HCT116 (cell line): ENCODE measurements around the gene MAP3K10. TPM values are rescaled to one million over a fixed set of nuclear protein-coding genes. Genes with fewer than 3 reads are reported as not detected.

Experiments
- ATAC-seq: fragments of 200-7000 bp; cut with Tn5 transposase; 2 replicates; pipeline ENCODE4 v1.9.1; 2020; ENCODE audit warnings: mild to moderate bottlenecking, moderate library complexity
- BruUV-seq: library from RNA; stranded (reverse); fragments of 400-500 nt; replicated peaks from 2 replicates; lab custom pipeline; 2021; lab: Mats Ljungman, UMichigan
- CTCF ChIA-PET: fragments of 300-600 bp; sonication (Branson Sonifier 250); formaldehyde crosslinking; loops from one replicate; lab custom pipeline; 2021; ENCODE audit warnings: antibody characterized with exemption; lab: Charles Lee
- POLR2A ChIA-PET: fragments of 300-600, 350-600 bp; sonication (Branson Sonifier 250); formaldehyde crosslinking; loops from one replicate; lab custom pipeline; 2021; ENCODE audit warnings: antibody characterized with exemption; lab: Charles Lee
- RAD21 ChIA-PET, 2 experiments: fragments of 300-600 bp; sonication (Branson Sonifier 250); formaldehyde crosslinking; loops; one replicate each; lab custom pipeline; 2023; ENCODE audit warnings: low total read pairs in 2 of 2; ENCODE audit not compliant: uncharacterized antibody in 2 of 2, unreplicated experiment in 2 of 2, low non-redundant PET in 1 of 2; lab: Charles Lee
- DNase-seq: peaks from one replicate; pipeline ENCODE4 v3.0.0-alpha.2; 2010; ENCODE audit warnings: low read depth, low spot score
- H2AFZ ChIP-seq: fragments of 200-600 bp; shearing (Covaris generic), sonication (generic); 2 replicates; pipeline ENCODE4 v1.6.1; 2017; ENCODE audit warnings: low read depth, mixed run types, mixed read lengths, antibody characterized with exemption, low read length; ENCODE audit not compliant: poor library complexity, severe bottlenecking
- H3K27ac ChIP-seq: 2 replicates; pipeline ENCODE4 v1.5.1; 2012; ENCODE audit warnings: low read depth, low read length
- H3K27me3 ChIP-seq: fragments of 200-600 bp; sonication (generic); 2 replicates; pipeline ENCODE4 v1.6.1; 2016; ENCODE audit warnings: mixed run types, low read length, mixed read lengths; ENCODE audit not compliant: insufficient read depth
- H3K36me3 ChIP-seq, 2 experiments: fragments of 200-500 bp in 1 of 2; fragments of 200-600 bp in 1 of 2; sonication (Bioruptor generic) in 1 of 2; sonication (generic) in 1 of 2; 2 replicates each; pipeline versions ENCODE4 v1.5.1 to v1.6.1; 2014 to 2016; ENCODE audit warnings: low read length in 2 of 2, inconsistent platforms in 1 of 2, mixed read lengths in 1 of 2, mixed run types in 1 of 2; ENCODE audit not compliant: insufficient read depth in 2 of 2, control insufficient read depth in 1 of 2
- H3K4me1 ChIP-seq, 2 experiments: fragments of 200-600 bp in 1 of 2; sonication (generic) in 1 of 2; 2 replicates each; pipeline versions ENCODE4 v1.5.1 to v1.6.1; 2012 to 2017; ENCODE audit warnings: low read length in 2 of 2, inconsistent platforms in 1 of 2, mild to moderate bottlenecking in 1 of 2, mixed read lengths in 1 of 2, mixed run types in 1 of 2, moderate library complexity in 1 of 2; ENCODE audit not compliant: insufficient read depth in 2 of 2, control insufficient read depth in 1 of 2
- H3K4me2 ChIP-seq: fragments of 200-600 bp; sonication (generic); 2 replicates; pipeline ENCODE4 v1.6.1; 2017; ENCODE audit warnings: mixed run types, low read length, mixed read lengths
- H3K4me3 ChIP-seq, 2 experiments: fragments of 200-600 bp in 1 of 2; sonication (generic) in 1 of 2; replicated peaks in 1 of 2; 2 replicates each; pipeline ENCODE4 v1.5.1; 2011 to 2016; ENCODE audit warnings: low read length in 2 of 2, control low read depth in 1 of 2, low read depth in 1 of 2, mild to moderate bottlenecking in 1 of 2, mixed read lengths in 1 of 2, mixed run types in 1 of 2
- H3K79me2 ChIP-seq: fragments of 200-600 bp; sonication (generic); 2 replicates; pipeline ENCODE4 v1.6.1; 2017; ENCODE audit warnings: mild to moderate bottlenecking, mixed run types, low read length, moderate library complexity, mixed read lengths; ENCODE audit not compliant: insufficient read depth
- H3K9ac ChIP-seq: fragments of 200-600 bp; sonication (generic); 2 replicates; pipeline ENCODE4 v1.6.1; 2016; ENCODE audit warnings: low read length, mixed read lengths
- H3K9me2 ChIP-seq: fragments of 200-600 bp; sonication (generic), shearing (Covaris generic); 2 replicates; pipeline ENCODE4 v1.6.1; 2017; ENCODE audit warnings: mixed run types, mild to moderate bottlenecking, moderate library complexity; ENCODE audit not compliant: insufficient read depth
- H3K9me3 ChIP-seq, 2 experiments: fragments of 200-500 bp in 1 of 2; fragments of 200-600 bp in 1 of 2; sonication (Bioruptor generic) in 1 of 2; sonication (generic) in 1 of 2; 2 replicates each; pipeline ENCODE4 v1.6.1; 2014 to 2017; ENCODE audit warnings: low read length in 2 of 2, mixed read lengths in 2 of 2, inconsistent platforms in 1 of 2, low read depth in 1 of 2, mild to moderate bottlenecking in 1 of 2, mixed run types in 1 of 2, moderate library complexity in 1 of 2; ENCODE audit not compliant: control insufficient read depth in 1 of 2, insufficient read depth in 1 of 2
- H4K20me1 ChIP-seq: fragments of 200-600 bp; sonication (generic), shearing (Covaris generic); 2 replicates; pipeline ENCODE4 v1.6.1; 2017; ENCODE audit warnings: mixed run types, mild to moderate bottlenecking, moderate library complexity; ENCODE audit not compliant: insufficient read depth
- CBX3 ChIP-seq: IDR thresholded peaks from 2 replicates; pipeline ENCODE4 v1.6.1; 2012; ENCODE audit warnings: low read depth
- EGR1 ChIP-seq: IDR thresholded peaks from 2 replicates; pipeline ENCODE4 v1.6.1; 2012; ENCODE audit warnings: low read depth
- ELF1 ChIP-seq: IDR thresholded peaks from 2 replicates; pipeline ENCODE4 v1.6.1; 2012; ENCODE audit warnings: low read depth, borderline replicate concordance
- EZH2 ChIP-seq: fragments of 200-600 bp; sonication (generic); IDR thresholded peaks from 2 replicates; pipeline ENCODE4 v1.6.1; 2017; ENCODE audit warnings: antibody characterized with exemption, mixed run types
- EZH2phosphoT487 ChIP-seq: fragments of 200-600 bp; IDR thresholded peaks from 2 replicates; pipeline ENCODE4 v1.6.1; 2018; ENCODE audit warnings: antibody characterized with exemption, borderline replicate concordance
- FOSL1 ChIP-seq: IDR thresholded peaks from 2 replicates; pipeline ENCODE4 v1.6.1; 2012; ENCODE audit warnings: low read depth
- POLR2A ChIP-seq: IDR thresholded peaks from 2 replicates; pipeline ENCODE4 v1.7.0; 2011; ENCODE audit warnings: borderline replicate concordance; ENCODE audit not compliant: insufficient read depth, insufficient read length; ENCODE audit errors: extremely low read depth
- POLR2AphosphoS5 ChIP-seq: IDR thresholded peaks from 2 replicates; pipeline ENCODE4 v1.6.1; 2011; ENCODE audit warnings: mild to moderate bottlenecking, low read depth, low read length, moderate library complexity
- RAD21 ChIP-seq: IDR thresholded peaks from 2 replicates; pipeline ENCODE4 v1.6.1; 2012; ENCODE audit warnings: low read depth, mild to moderate bottlenecking
- SIN3A ChIP-seq: IDR thresholded peaks from 2 replicates; pipeline ENCODE4 v1.6.1; 2012; ENCODE audit warnings: low read depth
- SP1 ChIP-seq: IDR thresholded peaks from 2 replicates; pipeline ENCODE4 v1.6.1; 2012; ENCODE audit warnings: low read depth
- YY1 ChIP-seq: IDR thresholded peaks from 2 replicates; pipeline ENCODE4 v1.6.1; 2011; ENCODE audit warnings: low read length, low read depth, moderate library complexity, mild to moderate bottlenecking; ENCODE audit not compliant: insufficient replicate concordance; ENCODE audit errors: extremely low read depth
- ZFX ChIP-seq: fragments of 450-650 bp; IDR thresholded peaks from 2 replicates; pipeline ENCODE4 v1.6.1; 2017
- ZNF274 ChIP-seq: fragments of 200-500 bp; sonication (Bioruptor generic); IDR thresholded peaks from 2 replicates; pipeline ENCODE4 v1.6.1; 2014; ENCODE audit warnings: mild to moderate bottlenecking, low read depth, low read length, inconsistent platforms
- intact Hi-C: fragments of 100-400 bp; cut with micrococcal nuclease; formaldehyde crosslinking; loops from 2 replicates; pipeline ENCODE4 v1.10.0; 2022
- total RNA-seq: library from RNA; stranded (reverse); gene quantifications from one replicate; pipeline ENCODE4 v1.2.1, GENCODE V29; 2021; ENCODE audit not compliant: unreplicated experiment
- TF ChIP-seq, protein P1 (sequence below): IDR thresholded peaks from 2 replicates; pipeline ENCODE4 v1.6.1; 2012
- TF ChIP-seq, protein P2 (sequence below): IDR thresholded peaks from 2 replicates; pipeline ENCODE4 v1.6.1; 2012
- TF ChIP-seq, protein P3 (sequence below): IDR thresholded peaks from 2 replicates; pipeline ENCODE4 v1.6.1; 2012; ENCODE audit warnings: low read depth

MAP3K10 gene
- total RNA-seq, 1 experiment from 2014 or later, result 17.3 TPM

DNA sequence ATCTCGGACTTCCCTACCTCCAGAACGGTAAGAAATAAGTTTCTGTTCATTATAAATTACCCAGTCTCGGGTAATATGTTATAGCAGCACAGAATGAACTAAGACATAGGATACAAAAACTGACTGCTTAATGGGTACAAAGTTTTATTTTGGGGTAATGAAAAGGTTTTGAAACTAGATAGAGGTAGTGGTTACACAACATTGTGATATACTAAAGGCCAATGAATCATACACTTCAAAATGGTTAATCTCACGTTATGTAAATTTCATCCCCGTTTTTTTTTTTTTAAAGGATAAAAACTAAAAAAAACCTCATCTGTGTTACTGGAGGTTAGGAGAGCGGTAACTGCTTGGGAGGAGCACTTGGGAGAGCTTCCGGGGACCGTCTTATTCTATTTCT, 70.4 kb downstream of the MAP3K10 start (continued):
- TF ChIP-seq EZH2phosphoT487 (no peak), YY1 (no peak), EZH2 (no peak), SP1 (no peak)
- TF ChIP-seq, protein P1, sequence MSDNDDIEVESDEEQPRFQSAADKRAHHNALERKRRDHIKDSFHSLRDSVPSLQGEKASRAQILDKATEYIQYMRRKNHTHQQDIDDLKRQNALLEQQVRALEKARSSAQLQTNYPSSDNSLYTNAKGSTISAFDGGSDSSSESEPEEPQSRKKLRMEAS, result no peak

DNA sequence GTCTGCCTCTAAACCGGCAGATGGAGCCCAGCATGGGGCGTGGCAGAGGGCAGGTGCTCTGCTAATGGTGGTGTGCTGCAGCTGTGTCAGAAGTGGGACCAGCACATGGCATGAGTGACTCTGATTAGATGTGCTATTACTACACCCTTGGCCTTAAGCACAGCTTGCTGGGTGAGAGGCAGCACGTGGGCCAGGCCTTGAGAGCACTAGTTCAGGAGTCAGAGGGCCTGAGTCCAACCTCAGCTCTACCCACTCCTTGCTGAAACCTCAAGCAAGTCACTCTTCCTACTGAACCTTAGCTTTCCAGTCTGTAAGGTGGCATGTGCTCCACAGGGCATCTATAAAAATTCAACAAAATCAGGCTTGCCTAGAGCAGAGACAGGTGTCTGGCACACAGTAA, 71.2 kb downstream of the MAP3K10 start:
- ATAC-seq, result no peak
- Histone ChIP-seq H4K20me1 (no peaks in the 10 kb centered on the region), H3K9me2 (no peaks in the 10 kb centered on the region), H3K27ac (no peak overlapping the region), H3K9ac (no peak overlapping the region), H3K4me2 (no peak overlapping the region), H3K4me3 (no peak overlapping the region), H3K27me3 (no peaks in the 10 kb centered on the region), H2AFZ (no peak overlapping the region), H3K36me3 (peaks cover 0 to 15% of the 10 kb centered on the region in 2 experiments; a peak in 2 of 4 replicates), H3K4me1 (peaks cover 4 to 14% of the 10 kb centered on the region in 2 experiments; a peak in 2 of 4 replicates), H3K79me2 (peaks cover 46% of the 10 kb centered on the region), H3K9me3 (no peaks in the 10 kb centered on the region)
- intact Hi-C loops, result no loop called here
- DNase-seq, result no peak
- ChIA-PET POLR2A (no interaction called here), RAD21 (no interaction called here), CTCF (no interaction called here)
- no peak for TF ChIP-seq SP1
- TF ChIP-seq, protein P2, sequence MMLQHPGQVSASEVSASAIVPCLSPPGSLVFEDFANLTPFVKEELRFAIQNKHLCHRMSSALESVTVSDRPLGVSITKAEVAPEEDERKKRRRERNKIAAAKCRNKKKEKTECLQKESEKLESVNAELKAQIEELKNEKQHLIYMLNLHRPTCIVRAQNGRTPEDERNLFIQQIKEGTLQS, result no peak
- no peak for TF ChIP-seq YY1
- TF ChIP-seq SIN3A, result no peak
- TF ChIP-seq CBX3, result no peak
- TF ChIP-seq POLR2AphosphoS5, result no peak
- TF ChIP-seq ELF1, result no peak
- no peak for TF ChIP-seq RAD21
- TF ChIP-seq, protein P3, sequence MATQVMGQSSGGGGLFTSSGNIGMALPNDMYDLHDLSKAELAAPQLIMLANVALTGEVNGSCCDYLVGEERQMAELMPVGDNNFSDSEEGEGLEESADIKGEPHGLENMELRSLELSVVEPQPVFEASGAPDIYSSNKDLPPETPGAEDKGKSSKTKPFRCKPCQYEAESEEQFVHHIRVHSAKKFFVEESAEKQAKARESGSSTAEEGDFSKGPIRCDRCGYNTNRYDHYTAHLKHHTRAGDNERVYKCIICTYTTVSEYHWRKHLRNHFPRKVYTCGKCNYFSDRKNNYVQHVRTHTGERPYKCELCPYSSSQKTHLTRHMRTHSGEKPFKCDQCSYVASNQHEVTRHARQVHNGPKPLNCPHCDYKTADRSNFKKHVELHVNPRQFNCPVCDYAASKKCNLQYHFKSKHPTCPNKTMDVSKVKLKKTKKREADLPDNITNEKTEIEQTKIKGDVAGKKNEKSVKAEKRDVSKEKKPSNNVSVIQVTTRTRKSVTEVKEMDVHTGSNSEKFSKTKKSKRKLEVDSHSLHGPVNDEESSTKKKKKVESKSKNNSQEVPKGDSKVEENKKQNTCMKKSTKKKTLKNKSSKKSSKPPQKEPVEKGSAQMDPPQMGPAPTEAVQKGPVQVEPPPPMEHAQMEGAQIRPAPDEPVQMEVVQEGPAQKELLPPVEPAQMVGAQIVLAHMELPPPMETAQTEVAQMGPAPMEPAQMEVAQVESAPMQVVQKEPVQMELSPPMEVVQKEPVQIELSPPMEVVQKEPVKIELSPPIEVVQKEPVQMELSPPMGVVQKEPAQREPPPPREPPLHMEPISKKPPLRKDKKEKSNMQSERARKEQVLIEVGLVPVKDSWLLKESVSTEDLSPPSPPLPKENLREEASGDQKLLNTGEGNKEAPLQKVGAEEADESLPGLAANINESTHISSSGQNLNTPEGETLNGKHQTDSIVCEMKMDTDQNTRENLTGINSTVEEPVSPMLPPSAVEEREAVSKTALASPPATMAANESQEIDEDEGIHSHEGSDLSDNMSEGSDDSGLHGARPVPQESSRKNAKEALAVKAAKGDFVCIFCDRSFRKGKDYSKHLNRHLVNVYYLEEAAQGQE, result no peak
- no peak for TF ChIP-seq ZFX
- TF ChIP-seq EZH2phosphoT487, result no peak
- TF ChIP-seq EGR1, result no peak
- TF ChIP-seq ZNF274, result no peak
- no peak for TF ChIP-seq POLR2A
- TF ChIP-seq FOSL1, result no peak
- no TSS peak for BruUV-seq
